ENCODE data around the gene ZFP36L1. TPM values are rescaled to one million over a fixed set of nuclear protein-coding genes. Genes with fewer than 3 reads are reported as not detected.
A peak's percentile ranks its signal among the peaks of the same experiment; 100 is the strongest.

The ZFP36L1 gene
- 199 TPM for total RNA-seq
- long read RNA-seq, transcript ZFP36L1-202 (2 exons, 3,190 nt): major isoform, 39 of 103 reads
- long read RNA-seq, partial matches to known transcripts: 1 of 103 reads
- long read RNA-seq, other reads (novel, unspliced or antisense): 61 of 103 reads

- peak; percentile 96 for DNase-seq
- H3K9me3 ChIP-seq: no peaks in the 10 kb centered on the region
- intact Hi-C loops (cut with DNase I): loop anchor here (10.0 kb wide), 1 partner anchor 548 kb away; no protein-coding TSS in a partner anchor
These were observed at the start of gene ZFP36L1 for GRCh38 chr14:68792979-68793733. Gene ZFP36L1, minus strand, starts transcription at chr14:68793067. Its CDS starts 129 bp downstream, at chr14:68792938.

GRCh38 chr14:68842298-68842697 is 49.4 kb upstream of the ZFP36L1 start:
- Histone ChIP-seq H3K4me3 (no peak overlapping the region), H3K36me3 (no peaks in the 10 kb centered on the region), H3K4me1 (no peaks in the 10 kb centered on the region), H3K27me3 (ENCODE audit: low read depth) (no peaks in the 10 kb centered on the region), H3K27ac (no peak overlapping the region), H3K9me3 (no peaks in the 10 kb centered on the region)
- no peak for ATAC-seq
- intact Hi-C loops (cut with DNase I): loop anchor here (10.0 kb wide), 1 partner anchor 997 kb away; no protein-coding TSS in a partner anchor
- DNase-seq: no peak
- no peak for TF ChIP-seq CTCF (IDR thresholded peaks at IDR 0.05)

More at GRCh38 chr14:68792979-68793733, at the start of gene ZFP36L1:
- H3K36me3 ChIP-seq: peaks cover 31% of the 10 kb centered on the region
- peak within 1 kb of the TSS; percentile 86 for H3K4me3 ChIP-seq
- ATAC-seq: peak; percentile 63 to 83
- H3K27me3 ChIP-seq (ENCODE audit: low read depth): no peaks in the 10 kb centered on the region
- peak within 1 kb of the TSS; percentile 100 for H3K27ac ChIP-seq
- TF ChIP-seq CTCF (IDR thresholded peaks at IDR 0.05): no peak
- peaks cover 30% of the 10 kb centered on the region for H3K4me1 ChIP-seq

GRCh38 chr14:68841016-68841809 is 48.3 kb upstream of the ZFP36L1 start:
- no peak for DNase-seq
- H3K27me3 ChIP-seq (ENCODE audit: low read depth): no peaks in the 10 kb centered on the region
- no peaks in the 10 kb centered on the region for H3K4me1 ChIP-seq
- H3K9me3 ChIP-seq: peaks cover 3% of the 10 kb centered on the region
- no peak overlapping the region for H3K27ac ChIP-seq
- no peak for ATAC-seq
- TF ChIP-seq CTCF (IDR thresholded peaks at IDR 0.05): no peak
- no peak overlapping the region for H3K4me3 ChIP-seq
- H3K36me3 ChIP-seq: no peaks in the 10 kb centered on the region
- intact Hi-C loops (cut with DNase I): loop anchor here (10.0 kb wide), 1 partner anchor 996 kb away; no protein-coding TSS in a partner anchor

- no peaks in the 10 kb centered on the region for H3K36me3 ChIP-seq
These were observed 47.6 kb upstream of the ZFP36L1 start for GRCh38 chr14:68840454-68840853.

More at GRCh38 chr14:68840454-68840853, 47.6 kb upstream of the ZFP36L1 start:
- no peak for DNase-seq
- TF ChIP-seq CTCF (IDR thresholded peaks at IDR 0.05): no peak
- ATAC-seq: no peak
- intact Hi-C loops (cut with DNase I): loop anchor here (10.0 kb wide), 1 partner anchor 996 kb away; no protein-coding TSS in a partner anchor
- Histone ChIP-seq H3K9me3 (peaks cover 11% of the 10 kb centered on the region), H3K4me1 (no peaks in the 10 kb centered on the region), H3K27ac (no peak overlapping the region), H3K27me3 (ENCODE audit: low read depth) (no peaks in the 10 kb centered on the region), H3K4me3 (no peak overlapping the region)

Data from lower lobe of right lung (tissue), 2 donors.